Measurements from ENCODE around the gene POM121.
"Not testable (repeated sequence)": the region's sequence is repeated elsewhere in the genome, so short reads cannot be mapped to it uniquely, and the experiment has no call there.

DNA sequence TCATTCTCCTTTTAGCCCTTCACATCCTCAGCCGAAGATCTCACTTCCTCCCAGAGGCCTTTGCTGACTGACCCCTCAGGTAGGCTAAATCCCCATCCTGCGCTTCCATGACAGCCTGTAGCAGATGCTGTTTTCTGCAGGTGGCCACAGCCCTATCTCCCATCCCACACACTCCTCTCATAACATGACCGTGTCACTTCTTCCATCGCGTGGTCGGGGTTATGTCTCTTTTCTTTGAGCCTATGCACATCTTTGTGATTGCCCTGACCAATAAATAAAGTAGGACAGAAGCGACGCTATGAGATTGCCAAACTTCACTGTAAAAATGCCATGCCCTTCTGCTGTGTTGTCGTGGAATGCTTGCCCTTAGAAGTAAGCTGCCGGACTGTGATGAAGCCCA, 11.1 kb upstream of the POM121 start:
- not testable (repeated sequence) for TF ChIP-seq POLR2AphosphoS5 (IDR thresholded peaks at IDR 0.05; ENCODE audit: low read depth, low read length); TAF1 (IDR thresholded peaks at IDR 0.05; ENCODE audit: low read depth, low read length); POLR2A (IDR thresholded peaks at IDR 0.05; ENCODE audit: low read depth, low read length); PAX5 (IDR thresholded peaks at IDR 0.05; ENCODE audit: insufficient read depth, low read length, severe bottlenecking)

All from GM12891 (cell line).